HepG2 (cell line): ENCODE results near the gene ENPP1. TPM values are rescaled to one million over a fixed set of nuclear protein-coding genes. Genes with fewer than 3 reads are reported as not detected.

Experiments
- ARID2 ChIP-seq: sonication (generic); formaldehyde crosslinking; IDR thresholded peaks from 2 replicates; pipeline ENCODE4 v1.8.1; 2022; ENCODE audit warnings: mild to moderate bottlenecking, missing genetic modification reagents, borderline replicate concordance
- ASH2L ChIP-seq: fragments of 300-600, 200-600 bp; sonication (generic); IDR thresholded peaks from 2 replicates; pipeline ENCODE4 v1.7.0; 2017; ENCODE audit warnings: low read depth, mild to moderate bottlenecking, moderate library complexity, mixed read lengths, low read length; ENCODE audit not compliant: insufficient read length
- FOSL2 ChIP-seq: sonication (generic); formaldehyde crosslinking; IDR thresholded peaks from 2 replicates; pipeline ENCODE4 v1.4.0; 2020; ENCODE audit warnings: missing genetic modification reagents
- HNRNPH1 ChIP-seq: fragments of 200-400 bp; formaldehyde crosslinking; optimal IDR thresholded peaks from 2 replicates; pipeline ENCODE3; 2017; ENCODE audit warnings: mild to moderate bottlenecking, low read depth, low read length
- HOXA3 ChIP-seq: sonication (generic); formaldehyde crosslinking; IDR thresholded peaks from 2 replicates; pipeline ENCODE4 v1.5.0; 2020; ENCODE audit warnings: missing genetic modification reagents
- IKZF5 ChIP-seq: IDR thresholded peaks from 2 replicates; pipeline ENCODE4 v1.6.1; 2018; ENCODE audit warnings: missing genetic modification reagents, mild to moderate bottlenecking, missing compliant biosample characterization
- LRRFIP1 ChIP-seq: sonication (generic); formaldehyde crosslinking; conservative IDR thresholded peaks from 2 replicates; pipeline ENCODE4 v1.4.0; 2020; ENCODE audit warnings: missing genetic modification reagents
- ZBTB39 ChIP-seq: sonication (generic); formaldehyde crosslinking; IDR thresholded peaks from 2 replicates; pipeline ENCODE4 v1.5.0; 2020; ENCODE audit warnings: missing genetic modification reagents
- polyA plus RNA-seq, 8 experiments: library from polyadenylated mRNA; depleted of rRNA in 3 of 8; stranded (reverse) in 7 of 8; unstranded in 1 of 8; fragments of >200 nt; fragmentation: Illumina TruSeq in 4 of 8; extraction: Trizol in 4 of 8; gene quantifications; 2 replicates each; pipeline versions ENCODE4 v1.2.1 to v1.2.3, GENCODE V29; 2011 to 2016; ENCODE audit warnings: low read depth in 4 of 8, missing spikeins in 1 of 8, mixed read lengths in 1 of 8; ENCODE audit not compliant: insufficient read depth in 1 of 8
- total RNA-seq, 5 experiments: library from RNA; depleted of rRNA; stranded (reverse); fragments of >200 nt; fragmentation: Illumina TruSeq; extraction: Trizol; gene quantifications; 2 replicates each; pipeline ENCODE4 v1.2.3, GENCODE V29; 2016; ENCODE audit warnings: low read depth in 1 of 5

Gene ENPP1
- total and polyA plus RNA-seq, 2 of the 13 experiments (the other 11 are each of a cell fraction or from before 2014, with no cell fraction given) = 56.5 to 160 TPM

GRCh38 chr6:131909408-131910218 lies 101.8 kb downstream of the ENPP1 start (continued):
- TF ChIP-seq ZBTB39 (CRISPR knock-in tag) (no peak), ARID2 (CRISPR knock-in tag) (no peak), IKZF5 (CRISPR knock-in tag) (no peak), ASH2L (no peak), HNRNPH1 (no peak), FOSL2 (CRISPR knock-in tag) (no peak), HOXA3 (CRISPR knock-in tag) (no peak), LRRFIP1 (no peak)
